Stimulated activated CD4-positive, alpha-beta T cell treated with anti-CD3 and anti-CD28 coated beads, Interleukin-2, amount 100 ng/mL, for 4 hours (primary cell): Measurements from ENCODE around the gene FOXP1.

Experiments
- DNase-seq: peaks from one replicate; pipeline ENCODE4 v3.0.0-alpha.2; 2020; ENCODE audit warnings: low read depth

Gene FOXP1

GRCh38 chr3:71102111-71102983, 481.2 kb downstream of the FOXP1 start:
- DNase-seq = no peak

GRCh38 chr3:71101626-71102025, 481.9 kb downstream of the FOXP1 start:
- no peak for DNase-seq

GRCh38 chr3:71101014-71101413, 482.5 kb downstream of the FOXP1 start:
- DNase-seq = no peak

GRCh38 chr3:71099997-71100719, 483.4 kb downstream of the FOXP1 start:
- DNase-seq = no peak

GRCh38 chr3:71097557-71097956, 486.0 kb downstream of the FOXP1 start:
- no peak for DNase-seq

GRCh38 chr3:71095511-71096291, 487.8 kb downstream of the FOXP1 start:
- DNase-seq = no peak

- no peak for DNase-seq
Measured at GRCh38 chr3:71094658-71095209, 488.8 kb downstream of the FOXP1 start.

- no peak for DNase-seq
Measured at GRCh38 chr3:71092665-71093064, 490.9 kb downstream of the FOXP1 start.

- no peak for DNase-seq
Measured at GRCh38 chr3:71090207-71090606, 493.3 kb downstream of the FOXP1 start.

- no peak for DNase-seq
Measured at GRCh38 chr3:71089271-71089847, 494.2 kb downstream of the FOXP1 start.

GRCh38 chr3:71088742-71089141, 494.8 kb downstream of the FOXP1 start:
- no peak for DNase-seq

GRCh38 chr3:71088019-71088708, 495.4 kb downstream of the FOXP1 start:
- DNase-seq = no peak

- no peak for DNase-seq
Measured at GRCh38 chr3:71087143-71088018, 496.1 kb downstream of the FOXP1 start.

- DNase-seq = no peak
Measured at GRCh38 chr3:71086777-71087142, 496.8 kb downstream of the FOXP1 start.

- no peak for DNase-seq
Measured at GRCh38 chr3:71083726-71084131, 499.8 kb downstream of the FOXP1 start.

GRCh38 chr3:71082833-71083232, 500.7 kb downstream of the FOXP1 start:
- DNase-seq = no peak

- DNase-seq = no peak
Measured at GRCh38 chr3:71080517-71081083, 502.9 kb downstream of the FOXP1 start.

- no peak for DNase-seq
Measured at GRCh38 chr3:71078723-71079525, 504.6 kb downstream of the FOXP1 start.

GRCh38 chr3:71078199-71078598, 505.3 kb downstream of the FOXP1 start:
- DNase-seq = no peak
